NCI-H446 (cell line): Measurements from ENCODE around the gene RAB43.
"Not testable (repeated sequence)": the region's sequence is repeated elsewhere in the genome, so short reads cannot be mapped to it uniquely, and the experiment has no call there.

Source experiments
- DNase-seq, 2 experiments: peaks; one replicate each; lab custom pipeline; 2025; lab: John Stamatoyannopoulos, UW

The RAB43 gene

DNA sequence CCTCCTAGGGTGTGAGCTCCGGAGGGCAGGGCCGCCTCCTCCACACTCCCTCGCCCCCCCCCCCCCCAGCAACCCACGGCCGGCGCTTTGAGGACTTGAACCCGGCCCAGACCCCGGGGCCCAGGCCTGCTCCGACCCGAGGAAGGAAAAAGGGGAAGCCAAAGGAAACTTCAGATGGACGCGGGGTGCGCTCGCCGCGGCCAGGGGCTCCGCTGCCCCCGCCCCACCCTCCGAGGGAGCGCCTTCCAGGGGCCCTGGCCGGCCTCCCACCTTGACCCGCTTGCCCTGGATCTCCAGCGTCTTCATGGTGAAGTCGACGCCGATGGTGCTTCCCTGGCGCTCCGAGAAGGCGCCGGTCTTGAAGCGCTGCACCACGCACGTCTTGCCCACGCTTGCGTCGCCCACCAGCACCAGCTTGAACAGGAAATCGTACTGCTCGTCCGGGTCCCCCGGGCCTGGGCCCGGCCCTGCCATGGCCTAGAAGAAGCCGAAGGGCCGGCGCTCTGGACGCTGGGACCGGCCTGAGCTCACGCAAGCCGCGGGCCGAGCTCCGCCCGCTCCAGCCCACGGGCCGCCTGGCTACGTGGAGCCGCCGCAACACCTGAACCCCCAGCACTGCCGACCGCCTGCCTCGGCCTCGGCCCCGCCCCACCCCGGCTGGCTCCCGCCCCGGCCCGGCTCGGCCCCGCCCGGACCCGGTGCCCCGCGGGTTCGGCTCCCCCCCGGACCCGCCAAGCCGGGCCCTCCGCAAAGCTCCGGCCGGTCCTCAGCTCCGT, 400 bp downstream of the RAB43 start:
- DNase-seq = peak in 1 of 2 experiments; percentile 32

DNA sequence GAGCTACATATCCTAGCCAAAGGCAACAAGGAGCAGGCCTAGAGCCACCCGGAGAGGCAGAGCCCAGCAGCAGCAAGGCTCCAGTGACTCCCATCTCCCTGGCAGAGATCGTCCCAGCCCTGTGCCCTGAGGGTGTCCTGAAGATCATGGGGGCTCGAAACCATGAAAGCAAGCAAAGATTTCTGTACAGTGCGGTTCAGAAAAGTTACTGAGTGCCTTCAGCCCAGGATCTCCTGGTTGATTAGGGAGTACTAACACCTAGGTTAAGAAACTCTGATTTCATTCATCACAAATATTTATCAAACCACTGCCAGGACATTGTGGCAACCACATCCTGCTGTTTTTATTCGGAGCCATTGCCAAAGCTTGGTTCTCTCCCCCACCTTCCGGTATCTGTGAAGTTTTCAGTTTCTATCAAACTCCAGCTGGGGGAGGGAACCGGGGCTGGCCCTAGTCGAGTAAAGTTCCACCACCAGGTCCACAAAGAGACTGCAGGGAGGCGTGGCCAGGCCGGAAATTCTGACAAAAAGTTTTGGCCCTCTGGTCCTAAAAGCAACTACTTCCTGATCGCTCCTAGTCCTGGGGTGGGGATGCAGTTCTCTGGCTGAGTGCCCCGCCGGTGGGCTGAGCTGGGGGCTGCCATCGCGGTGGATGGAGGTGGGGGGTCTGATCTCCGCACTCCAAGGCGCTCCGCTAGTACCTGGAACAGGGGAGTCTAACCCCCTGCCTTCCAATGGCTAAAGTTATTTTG, 1.2 kb downstream of the RAB43 start:
- DNase-seq = no peak

DNA sequence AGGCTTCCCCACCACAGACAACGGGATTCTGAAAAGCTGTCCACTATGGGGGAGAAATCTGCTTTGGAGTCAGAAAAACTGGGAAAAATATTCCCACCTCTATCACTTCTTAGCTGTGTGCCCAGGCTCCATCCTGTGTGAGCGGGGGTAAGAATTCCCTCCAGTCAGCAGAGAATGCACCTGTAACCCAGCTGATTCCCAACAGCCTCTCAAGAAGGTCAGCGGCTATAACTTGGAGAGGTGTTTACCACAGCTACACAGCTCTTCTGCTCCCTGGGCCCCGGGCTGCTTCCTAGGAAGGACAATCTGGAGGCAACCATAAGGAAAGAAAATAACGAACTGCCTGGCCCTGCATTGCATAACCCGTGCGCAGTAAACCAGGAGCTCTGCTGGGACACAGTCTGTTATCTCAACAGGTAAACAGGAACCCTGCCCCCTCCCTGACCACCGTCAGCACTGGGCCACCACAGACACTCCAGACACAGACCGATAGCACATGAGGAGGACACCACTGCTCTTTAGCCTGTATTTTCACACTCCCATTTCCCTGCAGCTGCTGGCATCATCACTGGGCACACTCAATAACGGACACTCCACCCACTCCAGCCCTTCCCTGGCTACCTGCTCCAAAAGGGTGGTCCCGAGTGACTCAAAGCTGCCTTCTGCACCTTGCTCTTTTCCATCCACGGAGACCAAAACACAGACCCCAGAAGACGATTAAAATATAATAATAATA, 2.1 kb downstream of the RAB43 start:
- no peak for DNase-seq

DNA sequence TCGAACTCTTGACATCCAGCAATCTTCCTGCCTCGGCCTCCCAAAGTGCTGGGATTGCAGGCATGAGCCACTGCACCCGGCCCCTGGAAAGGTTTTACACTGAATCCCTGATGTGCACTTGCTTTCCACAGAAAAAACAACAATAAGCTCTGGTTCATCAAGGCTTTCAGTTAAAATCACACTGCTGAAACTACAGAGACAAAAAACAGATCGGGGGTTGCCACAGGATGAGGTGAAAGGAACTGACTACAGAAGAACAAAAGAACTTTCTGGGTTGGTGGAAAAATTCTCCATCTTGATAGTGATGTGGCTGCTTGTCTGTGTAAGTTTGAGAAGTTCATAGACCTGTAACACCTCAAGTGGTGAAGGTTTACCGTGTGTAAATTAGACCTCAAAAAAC, 2.9 kb downstream of the RAB43 start:
- no peak for DNase-seq

DNA sequence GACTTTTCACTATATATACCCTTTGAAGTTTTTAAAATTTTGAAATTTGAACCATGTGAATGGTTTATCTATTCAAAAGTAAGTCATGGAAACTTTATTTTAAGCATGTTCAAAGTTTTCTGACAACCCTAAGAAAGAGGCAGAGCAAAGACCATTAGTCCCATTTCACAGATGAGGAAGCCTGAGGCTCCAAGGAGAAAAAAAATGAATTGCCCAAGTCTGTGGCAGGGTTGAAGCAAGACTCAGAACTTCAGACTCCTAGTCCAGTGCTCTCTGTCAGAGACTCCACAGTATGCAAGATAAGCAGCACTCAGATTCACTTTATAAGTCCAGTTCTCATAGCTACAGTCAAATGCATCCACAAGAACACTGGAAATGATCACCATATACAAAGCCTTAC, 4.5 kb downstream of the RAB43 start:
- DNase-seq = no peak

DNA sequence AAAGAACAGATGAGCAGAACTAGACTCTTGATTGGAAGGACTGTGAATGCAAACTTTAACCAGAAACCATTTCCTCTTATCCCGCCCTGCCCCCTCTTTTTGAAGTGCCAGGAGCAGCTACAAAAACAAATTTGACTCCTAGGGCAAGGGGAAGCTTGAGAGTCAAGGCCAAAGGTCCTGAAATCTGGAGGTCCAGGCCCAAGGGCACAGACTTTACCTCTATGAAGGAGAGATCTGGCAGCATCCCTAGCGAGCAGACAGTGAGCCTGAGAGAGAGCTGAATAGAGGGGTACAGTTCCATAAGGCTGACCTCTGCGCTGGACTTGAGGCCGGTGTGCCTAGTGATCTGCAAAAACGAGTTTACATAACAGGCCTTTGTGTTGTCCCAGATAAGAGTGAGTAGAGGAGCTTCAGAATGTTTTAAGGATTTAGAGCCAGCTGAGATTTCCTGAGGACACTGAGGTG, 5.1 kb downstream of the RAB43 start:
- no peak for DNase-seq

DNA sequence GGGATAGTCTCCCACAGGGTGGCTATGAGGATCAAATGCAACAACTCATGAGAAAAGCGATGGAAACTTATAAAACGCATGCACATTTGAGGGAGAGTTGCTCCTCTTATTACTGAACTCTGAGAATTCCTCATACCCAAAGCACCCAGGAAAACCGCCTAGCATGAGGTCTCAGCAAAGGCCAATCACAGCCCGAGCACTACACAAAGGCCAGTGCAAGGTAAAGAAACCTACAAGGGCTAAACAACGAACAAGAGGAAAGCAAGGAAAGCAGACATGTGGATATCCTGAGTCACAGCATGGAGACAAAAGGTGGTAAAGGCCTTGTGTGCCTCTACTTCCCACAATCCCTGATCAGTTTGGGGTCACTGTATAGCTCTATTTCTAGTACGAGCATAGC, 7.1 kb downstream of the RAB43 start:
- no peak for DNase-seq

DNA sequence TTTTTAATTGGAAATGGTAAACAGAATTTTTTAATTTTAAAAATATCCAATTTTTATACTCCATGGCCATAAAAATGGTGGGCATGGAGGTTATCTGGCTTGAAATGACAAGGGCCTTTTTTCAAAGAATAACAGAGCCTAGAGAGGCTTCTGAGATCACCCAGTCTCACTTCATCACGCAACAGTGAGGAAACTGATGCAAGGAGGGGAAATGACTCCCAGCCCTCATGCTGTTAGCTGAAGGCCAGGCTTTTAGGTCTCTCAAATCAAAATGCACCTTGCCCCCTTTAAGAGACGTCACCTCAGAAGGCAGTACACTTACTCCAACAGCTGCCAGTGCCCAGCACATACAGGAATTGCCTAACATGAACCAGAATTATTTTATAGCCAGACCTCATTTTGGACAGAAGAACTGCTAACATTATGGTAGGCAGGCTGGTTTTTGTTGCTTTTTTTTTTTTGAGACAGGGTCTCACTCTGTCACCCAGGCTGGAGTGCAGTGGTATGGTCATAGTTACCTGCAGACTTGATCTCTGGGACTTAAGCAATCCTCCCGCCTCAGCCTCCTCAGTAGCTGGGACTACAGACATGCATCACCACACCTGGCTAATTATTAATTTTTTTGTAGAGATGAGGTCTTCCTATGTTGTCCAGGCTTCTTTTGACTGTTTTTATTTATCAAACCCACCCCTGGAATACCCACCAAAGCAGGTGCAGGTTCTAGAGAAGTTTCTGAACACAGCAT, 9.1 kb downstream of the RAB43 start:
- DNase-seq = no peak

DNA sequence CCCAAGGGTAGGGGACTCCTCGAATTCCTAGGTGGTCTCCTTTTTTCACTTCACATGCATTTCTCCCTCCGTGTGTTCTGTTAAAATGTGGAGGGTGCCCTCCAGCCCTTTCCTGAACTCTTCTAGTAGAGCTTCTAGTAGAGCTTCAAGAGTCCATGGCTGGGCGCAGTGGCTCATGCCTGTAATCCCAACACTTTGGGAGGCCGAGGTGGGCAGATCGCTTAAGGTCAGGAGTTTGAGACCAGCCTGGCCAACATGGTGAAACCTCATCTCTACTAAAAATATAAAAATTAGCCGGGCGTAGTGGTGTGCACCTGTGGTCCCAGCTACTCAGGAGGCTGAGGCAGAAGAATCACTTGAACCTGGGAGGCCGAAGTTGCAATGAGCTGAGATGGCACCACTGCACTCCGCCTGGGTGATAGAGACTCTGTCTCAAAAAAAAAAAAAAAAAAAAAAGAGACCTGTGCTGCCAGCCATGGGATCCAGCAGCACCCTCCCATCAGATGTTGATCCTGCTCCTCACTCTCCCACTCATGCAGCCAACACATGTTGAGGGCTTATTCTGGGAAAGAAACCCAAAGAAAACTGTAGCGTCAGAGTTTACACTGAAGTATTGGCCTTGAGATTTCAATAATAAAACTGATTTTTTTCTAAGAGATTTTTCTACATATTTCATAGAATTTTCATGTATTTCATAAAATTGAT, 10.4 kb downstream of the RAB43 start:
- not testable (repeated sequence) for DNase-seq

DNA sequence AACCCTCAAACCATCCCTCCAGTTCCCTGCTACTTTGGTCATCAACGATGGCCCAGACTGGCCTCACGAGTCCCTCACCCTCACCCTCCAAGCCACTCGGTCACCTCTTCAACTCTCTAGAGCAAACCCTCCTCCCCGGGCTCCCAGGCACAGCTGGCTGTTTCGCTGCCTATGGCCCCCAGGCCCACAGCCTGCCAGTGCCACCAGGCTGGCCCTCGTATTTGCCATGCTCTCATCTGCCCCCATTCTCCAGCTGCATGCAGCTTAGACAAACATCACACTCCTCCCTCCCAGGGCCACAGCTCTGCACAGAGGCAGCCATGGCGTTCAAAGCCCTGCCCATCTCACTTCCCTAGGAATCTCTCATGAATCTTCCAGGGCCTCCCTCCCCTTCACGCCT, 13.8 kb downstream of the RAB43 start:
- DNase-seq = no peak

DNA sequence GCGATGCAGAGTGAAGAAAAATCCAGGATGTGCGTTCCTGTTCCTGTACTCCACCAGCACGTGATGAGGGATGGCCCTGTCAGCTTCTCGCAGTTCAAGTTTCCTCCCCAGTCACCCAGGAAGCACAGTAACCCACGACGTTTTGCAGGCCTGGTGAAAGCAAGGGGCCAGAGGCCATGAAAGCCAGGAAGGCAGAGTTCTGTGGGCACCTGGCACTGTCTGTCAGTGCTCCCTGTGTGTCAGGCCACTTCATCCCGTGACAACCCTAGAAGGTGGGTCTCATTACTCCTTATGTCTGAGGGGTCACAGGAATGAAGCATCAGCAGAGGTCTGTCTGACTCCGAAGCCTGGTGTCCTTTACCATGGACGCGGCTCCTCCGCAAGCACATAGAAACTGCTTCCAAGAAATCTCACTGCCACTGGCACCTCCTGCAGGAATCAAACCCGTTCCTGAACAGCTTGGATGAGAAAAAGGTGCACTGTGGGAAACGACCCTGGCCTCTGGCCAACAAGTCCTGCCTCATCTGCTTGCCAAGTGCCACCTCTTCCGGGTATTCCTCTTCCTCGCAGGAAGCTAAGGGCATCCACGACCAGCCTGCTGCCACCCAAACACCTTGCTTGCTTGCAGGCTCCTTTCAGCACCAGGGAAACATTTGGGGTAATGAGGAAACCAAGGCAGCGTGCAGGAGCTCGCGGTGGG, 14.6 kb downstream of the RAB43 start:
- peak in 1 of 2 experiments; percentile 23 for DNase-seq

DNA sequence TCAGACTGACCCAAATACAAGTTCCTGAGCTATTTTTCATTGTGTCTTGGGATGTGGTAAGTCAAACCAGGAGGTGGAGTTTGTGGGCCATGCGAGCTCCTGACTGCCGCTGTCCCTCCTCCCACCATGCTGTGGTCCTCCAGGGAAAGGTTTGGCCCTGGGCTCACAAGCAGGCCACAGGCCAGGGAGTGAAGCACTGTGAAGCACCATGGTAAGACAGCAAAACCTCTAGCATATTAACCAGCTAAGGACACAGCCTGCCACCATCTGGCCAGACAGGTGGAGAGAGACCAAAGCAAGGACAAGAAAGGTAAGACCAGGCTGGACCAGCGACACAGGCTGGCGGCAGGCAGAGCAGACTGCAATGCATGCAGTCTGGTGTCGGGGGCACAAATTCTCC, 15.3 kb downstream of the RAB43 start:
- DNase-seq = no peak

DNA sequence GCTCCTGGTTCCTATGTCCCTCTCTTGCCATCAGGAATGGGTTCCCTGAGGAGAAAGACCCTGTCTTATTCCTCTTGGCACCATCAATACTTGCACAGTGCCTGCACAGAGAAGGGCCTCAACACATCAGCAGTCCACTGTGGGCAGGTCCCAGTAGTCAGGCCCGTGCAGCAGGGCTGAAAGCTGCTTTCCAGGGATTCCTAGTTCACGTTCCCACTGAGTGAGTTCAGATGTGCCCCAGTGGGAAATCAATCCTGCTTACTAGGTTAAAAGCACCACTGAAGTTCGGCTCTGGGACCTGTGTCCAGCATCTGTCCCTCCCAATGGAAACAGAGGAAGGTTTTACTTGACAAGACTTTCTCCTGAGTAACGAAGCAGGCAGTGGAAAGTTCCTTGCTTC, 15.7 kb downstream of the RAB43 start:
- no peak for DNase-seq

DNA sequence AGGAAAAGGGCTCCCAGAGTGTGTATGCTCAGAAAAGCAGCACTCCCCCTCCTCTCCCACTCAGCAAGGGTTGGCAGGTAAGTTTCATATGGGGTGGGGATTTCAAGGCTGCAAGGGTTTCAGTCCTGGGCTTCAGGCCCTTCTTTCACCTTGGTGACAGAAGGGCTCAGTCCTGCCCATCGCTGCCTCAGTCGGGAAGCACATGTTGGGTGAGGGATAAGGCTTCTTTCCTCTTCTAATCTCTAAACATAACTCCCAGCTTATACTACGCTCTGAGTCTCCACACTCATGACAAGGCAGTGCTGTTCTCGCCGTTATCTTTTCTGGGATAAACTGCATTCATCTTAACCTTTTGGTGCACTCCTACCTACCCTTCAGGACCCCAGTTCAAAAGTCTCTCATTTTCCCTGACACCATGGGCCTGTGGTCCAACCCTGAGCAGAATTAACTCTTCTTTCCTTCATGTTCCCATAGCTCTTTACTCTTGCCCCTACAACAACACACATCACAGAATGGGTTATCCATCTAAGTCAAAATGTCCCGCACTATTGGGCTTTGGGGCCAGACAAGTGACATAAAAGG, 17.0 kb downstream of the RAB43 start:
- no peak for DNase-seq

DNA sequence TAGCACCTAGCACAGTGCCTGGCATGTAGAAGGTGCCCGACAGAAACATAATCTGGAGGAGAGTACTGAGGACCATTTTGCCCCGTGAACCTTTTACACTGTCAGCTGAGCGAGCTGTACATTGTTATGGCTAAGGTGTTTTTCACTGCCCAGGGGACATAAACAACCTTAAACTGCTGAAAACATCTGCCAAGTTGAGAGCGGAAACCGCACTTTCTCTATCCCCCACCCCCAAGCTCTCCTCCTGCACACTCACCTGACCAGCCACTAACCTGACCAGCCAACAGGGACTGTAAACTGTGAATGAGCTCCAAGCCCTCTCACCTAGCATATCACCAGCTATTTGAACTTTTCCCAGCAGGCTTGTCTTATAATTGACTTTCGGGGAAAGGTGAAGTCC, 17.6 kb downstream of the RAB43 start:
- DNase-seq = no peak

DNA sequence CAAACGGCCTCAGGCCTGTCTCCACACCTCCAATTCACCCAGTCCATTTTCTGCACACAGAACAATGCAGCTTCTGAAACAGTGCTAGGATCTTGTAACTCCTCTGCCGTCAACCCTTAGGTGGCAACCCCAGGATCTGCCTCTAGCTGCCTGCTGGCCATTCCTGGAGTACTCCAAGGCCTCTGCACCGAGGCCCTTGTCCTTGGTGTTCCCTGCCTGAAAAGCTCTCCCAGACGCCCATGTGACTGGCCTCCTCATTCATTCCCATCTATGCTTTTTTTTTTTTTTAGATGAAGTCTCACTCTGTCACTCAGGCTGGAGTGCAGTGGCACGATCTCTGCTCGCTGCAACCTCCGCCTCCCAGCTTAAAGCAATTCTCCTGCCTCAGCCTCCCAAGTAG, 18.3 kb downstream of the RAB43 start:
- DNase-seq = no peak

DNA sequence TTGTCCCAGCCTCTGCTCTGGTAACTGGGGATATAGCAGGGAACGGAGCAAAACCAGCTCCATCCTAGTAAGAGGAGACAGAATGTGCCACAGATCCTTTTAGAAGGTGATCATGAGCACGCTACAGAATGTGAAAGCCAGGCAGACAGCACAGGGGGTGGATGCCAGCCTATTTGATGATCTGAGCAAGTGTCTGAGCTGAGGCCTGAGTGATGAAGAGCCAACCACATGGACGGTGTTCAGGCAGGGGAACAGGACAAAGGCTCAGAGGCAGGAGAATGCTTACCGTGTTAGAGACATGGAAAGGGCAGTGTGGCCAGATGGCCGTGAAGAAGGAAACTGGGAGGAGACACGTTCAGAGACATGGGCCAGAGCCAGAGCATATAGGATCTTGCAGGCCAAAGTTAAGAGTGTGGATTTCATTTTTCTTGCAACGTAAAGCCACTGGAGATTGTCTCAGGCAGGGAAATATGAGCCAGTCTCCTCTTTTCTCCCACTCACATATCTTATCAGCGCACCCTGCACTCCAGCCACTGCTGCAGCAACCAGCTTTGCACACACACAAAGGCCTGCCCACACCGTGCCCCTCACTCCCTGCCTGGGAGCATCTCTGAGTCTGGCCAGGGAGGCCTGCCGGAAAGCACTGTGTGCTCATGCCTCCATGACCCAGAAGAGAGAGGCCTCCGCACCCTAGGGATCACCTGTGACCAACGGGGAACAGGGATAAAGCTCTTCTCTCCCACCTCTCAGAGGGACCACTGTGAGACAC, 20.1 kb downstream of the RAB43 start:
- DNase-seq = no peak

DNA sequence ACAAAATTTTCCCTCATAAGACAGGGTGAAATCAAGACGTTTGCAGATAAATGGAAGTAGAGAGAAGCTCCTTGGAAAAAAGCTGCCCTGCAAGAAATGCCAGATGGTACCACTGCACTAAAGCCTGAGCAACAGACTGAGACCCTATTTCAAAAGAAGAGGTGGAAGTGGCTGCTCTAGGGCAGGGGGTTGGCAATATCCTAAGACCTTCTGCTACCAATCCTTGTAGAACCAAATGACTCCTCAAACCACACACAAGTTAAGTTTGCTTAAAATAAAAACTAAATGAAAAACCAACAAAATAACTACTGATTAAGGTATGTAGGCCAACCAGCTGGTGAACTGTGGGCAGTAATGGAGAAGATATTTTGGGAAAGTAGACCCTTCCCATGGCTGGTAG, 21.3 kb downstream of the RAB43 start:
- DNase-seq = no peak

DNA sequence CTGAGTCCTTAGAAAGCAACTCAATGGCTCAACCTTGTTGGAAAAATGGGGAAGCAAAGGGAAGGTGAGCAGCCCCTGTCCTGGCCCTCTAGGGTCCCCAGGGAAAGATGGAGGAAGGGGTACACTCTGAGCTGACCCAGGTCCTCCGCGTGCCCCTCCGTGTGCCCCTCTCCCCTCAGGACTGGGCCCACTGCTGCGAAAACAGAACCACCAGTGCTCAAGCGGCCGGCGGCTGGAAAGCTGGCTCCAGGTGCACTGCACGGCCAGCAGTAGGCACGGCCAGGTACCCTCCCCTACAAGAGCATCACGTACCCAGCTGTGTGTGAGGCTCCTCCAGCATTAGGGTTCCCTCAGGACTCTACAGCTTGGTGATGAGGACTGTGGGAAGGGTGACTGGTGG, 26.3 kb downstream of the RAB43 start:
- no peak for DNase-seq

DNA sequence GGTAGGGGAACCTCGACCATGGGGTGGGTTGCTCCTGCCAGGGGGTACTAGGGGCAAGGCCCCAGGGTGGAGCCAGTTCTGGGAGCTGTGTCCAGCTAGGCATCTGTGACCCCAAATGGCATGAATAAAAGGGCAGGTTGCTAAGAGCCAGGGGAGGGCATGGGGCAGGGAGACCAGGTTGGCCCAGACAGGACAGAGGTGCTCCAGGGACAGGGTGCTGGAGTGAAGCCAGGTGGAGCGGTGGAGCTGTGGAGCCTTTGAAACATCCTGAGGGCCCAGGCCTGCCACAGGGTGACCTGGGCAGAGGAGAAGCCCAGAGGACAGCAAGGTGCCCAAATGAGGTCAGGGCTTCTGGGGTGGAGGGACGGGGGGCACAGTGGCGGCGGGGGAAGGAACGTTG, 33.3 kb downstream of the RAB43 start:
- DNase-seq = not testable (repeated sequence)
